OCI-M2 (cell line): ENCODE measurements around the gene EPDR1.
"Not testable (repeated sequence)": the region's sequence is repeated elsewhere in the genome, so short reads cannot be mapped to it uniquely, and the experiment has no call there.

Source experiments
- DNase-seq: peaks from one replicate; lab custom pipeline; 2025; ENCODE audit not compliant: unreplicated experiment; lab: John Stamatoyannopoulos, UW

EPDR1 gene

DNA sequence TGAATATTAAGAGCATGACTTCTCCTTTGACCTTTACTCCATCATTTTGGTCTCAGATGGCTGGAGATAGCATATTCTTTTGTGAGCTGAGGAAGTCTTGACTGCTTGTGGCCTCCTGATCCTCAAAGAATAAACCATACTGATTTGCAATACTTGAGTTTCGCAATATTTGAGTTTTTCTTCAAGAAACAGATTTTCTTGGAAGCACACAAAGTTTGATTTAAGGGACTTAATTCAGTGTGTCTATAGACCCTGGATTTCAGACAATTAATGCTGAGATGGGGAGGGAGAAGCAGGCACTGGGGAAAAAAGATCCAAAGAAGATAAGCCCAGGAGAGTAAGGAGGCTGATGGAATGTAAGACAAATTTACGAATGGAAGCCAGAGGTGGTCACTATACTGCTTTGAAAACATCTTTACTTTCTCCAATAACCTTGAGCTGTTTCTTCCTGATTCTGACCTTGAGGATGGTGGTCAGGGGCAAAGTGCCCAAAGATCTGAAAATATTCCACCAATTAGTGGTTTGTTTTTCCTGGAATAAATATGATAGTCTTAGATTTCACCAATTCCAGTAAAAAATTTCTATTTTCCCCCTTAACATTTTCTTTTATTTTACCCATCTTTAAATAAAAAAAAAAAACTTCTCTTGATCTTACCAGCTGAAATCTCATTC is 7.5 kb downstream of the EPDR1 start:
- no peak for DNase-seq

- DNase-seq: no peak
Measured at GRCh38 chr7:37928878-37929277, 8.4 kb downstream of the EPDR1 start.

GRCh38 chr7:37930226-37930948 is 9.9 kb downstream of the EPDR1 start:
- DNase-seq: no peak

- no peak for DNase-seq
Measured at GRCh38 chr7:37932543-37932942, 12.1 kb downstream of the EPDR1 start.

GRCh38 chr7:37933018-37933566 is 12.7 kb downstream of the EPDR1 start:
- no peak for DNase-seq

DNA sequence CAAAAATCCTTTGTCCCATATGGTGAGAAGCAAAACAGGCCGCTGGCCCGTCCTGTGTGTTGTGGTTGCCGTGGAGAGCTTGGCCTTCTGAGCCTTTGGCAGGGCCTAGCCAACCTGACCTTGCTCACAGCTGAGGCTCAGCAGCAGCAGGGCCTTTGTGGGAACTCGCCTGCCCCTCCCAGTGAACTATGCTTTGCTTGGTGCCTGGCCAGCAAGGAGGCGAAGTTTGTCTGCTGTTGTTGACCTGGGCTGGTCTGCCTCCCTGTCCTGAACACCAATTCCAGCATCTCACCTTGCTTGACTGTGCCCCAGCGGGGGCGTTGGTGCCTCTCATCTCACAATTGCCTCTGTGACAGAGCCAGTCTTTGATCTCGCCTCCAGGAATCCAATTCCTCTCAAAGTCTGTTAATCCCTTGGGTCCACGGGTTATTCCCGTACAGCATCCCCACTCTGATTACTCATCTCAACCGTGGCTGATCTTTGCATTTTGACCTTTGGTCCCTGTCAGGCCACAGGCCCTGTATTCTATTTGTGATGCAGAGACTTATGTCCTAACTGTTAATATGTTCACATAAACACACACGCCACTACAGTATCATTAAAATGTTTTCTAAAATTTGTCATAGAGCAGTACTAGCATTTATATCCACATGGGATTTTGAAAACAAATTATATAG is 22.6 kb downstream of the EPDR1 start:
- DNase-seq: no peak

GRCh38 chr7:37943905-37944736 is 23.7 kb downstream of the EPDR1 start:
- DNase-seq: no peak

DNA sequence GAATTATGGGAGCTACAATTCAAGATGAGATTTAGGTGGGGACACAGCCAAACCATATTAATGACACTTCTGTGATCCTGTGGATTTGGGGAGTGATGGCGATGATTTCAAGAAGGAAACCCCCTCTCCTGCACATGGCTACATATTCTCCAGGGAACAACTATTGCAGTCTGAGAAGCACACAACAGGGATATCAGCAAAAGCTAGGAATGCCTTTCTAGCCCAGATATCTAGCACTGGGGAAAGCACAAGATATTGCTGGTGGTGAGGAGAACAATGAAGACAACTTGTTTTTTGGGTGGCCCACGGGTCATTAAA is 24.3 kb downstream of the EPDR1 start:
- DNase-seq: no peak

DNA sequence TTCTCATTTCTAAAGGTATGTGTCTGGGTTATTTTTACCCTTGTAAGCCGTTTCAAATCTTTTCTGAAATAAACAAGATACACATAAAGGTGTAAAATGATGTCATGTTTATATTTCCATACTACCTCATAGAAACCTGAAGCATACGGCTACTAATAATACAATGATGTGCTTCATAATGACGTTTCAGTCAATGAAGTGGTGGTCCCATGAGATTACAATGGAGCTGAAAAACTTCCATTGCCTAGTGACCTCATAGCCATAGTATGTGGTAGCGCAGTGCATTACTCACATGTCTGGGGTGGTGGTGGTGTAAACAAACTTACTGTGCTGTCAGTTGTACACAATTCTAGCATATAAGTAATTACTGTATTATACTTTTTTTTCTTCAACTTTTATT is 24.9 kb downstream of the EPDR1 start:
- DNase-seq: no peak

DNA sequence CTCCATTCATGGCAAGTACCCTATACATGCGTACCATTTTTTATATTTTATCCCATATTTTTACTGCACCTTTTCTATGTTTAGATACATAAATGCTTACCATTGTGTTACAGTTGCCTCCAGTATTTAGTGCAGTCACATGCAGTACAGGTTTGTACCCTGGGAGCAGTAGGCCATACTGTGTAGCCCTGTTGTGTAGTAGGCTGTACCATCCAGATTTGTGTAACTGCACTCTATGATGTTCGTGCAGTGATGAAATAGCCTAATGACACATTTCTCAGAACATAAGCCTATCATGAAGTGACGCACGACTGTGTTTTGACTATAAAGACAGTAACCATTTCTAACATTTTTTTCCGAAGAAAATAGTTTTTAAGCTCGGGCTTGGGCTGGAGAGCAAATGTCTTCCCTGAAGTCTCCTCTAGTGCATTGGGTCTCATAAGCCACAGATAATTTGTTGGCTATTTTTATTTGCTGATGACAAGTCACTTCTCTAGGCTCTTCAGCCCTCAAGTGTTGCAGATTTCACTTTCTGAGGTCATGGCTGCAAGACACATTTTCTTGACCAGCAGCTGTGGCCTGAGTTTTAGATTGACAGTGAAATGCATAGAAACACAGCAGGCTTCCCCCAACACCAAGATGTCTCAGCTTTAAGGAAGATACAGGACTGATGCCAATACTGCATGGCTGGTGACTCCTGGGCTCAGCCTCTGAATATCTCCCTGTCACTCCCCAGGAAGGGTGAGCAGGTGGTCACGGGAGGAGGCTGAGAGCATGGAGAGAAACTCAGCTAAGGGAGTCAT is 26.9 kb downstream of the EPDR1 start:
- DNase-seq: no peak

DNA sequence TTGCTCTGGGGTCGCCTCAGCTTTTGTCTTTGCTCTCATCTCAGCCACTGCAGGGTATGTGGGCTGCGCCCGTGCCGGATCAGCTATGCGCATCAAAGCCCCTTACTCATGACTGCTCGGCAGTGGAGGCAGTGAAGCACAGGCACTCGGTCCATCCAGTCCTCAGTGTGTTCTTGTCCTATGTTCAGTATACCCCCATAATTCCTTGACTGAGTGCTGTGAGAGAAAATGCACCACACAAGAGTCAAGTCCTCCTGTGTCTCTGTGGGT is 27.4 kb downstream of the EPDR1 start:
- no peak for DNase-seq

DNA sequence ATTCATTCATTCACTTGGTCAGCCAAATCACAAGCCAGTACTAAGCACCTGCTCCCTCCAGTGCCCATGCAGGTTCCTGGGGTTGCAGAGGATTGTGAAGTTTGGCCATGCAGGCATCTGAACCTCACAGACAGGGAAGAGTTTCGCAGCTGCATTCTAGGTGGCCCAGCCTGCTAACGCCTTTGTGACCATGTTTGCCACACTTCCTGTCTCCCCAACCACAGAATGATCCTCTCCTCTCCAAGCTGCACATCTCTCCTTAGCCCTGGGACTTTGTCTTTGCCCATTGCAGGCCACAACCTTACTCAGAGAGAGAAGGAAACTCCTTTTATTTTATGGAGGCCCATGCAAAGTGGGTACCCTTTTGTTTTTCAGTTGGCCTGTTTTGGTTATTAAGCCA is 31.8 kb downstream of the EPDR1 start:
- DNase-seq: no peak

- DNase-seq: not testable (repeated sequence)
Measured at GRCh38 chr7:37954217-37954616, 33.8 kb downstream of the EPDR1 start.

DNA sequence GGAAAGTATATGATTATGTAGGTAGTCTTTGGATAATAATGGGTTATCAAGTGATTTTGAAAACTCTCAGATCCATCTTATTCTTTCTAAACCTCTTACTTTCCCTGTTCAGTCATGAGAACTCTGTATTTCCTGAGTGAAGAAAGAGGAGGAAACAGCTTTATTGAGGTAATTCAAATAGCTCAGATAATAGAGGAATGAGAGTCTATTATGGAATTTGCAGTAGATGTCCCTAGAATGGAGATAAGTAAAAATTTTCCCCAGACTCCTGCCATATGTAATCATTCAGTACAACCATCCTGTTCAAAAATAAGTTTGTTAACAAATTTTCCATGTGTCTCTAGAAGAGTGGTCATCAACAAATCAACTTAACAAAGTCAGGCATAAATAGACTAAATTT is 36.4 kb downstream of the EPDR1 start:
- no peak for DNase-seq

GRCh38 chr7:37957221-37957970 is 37.0 kb downstream of the EPDR1 start:
- DNase-seq: no peak

GRCh38 chr7:37960483-37960882 is 40.0 kb downstream of the EPDR1 start:
- no peak for DNase-seq

DNA sequence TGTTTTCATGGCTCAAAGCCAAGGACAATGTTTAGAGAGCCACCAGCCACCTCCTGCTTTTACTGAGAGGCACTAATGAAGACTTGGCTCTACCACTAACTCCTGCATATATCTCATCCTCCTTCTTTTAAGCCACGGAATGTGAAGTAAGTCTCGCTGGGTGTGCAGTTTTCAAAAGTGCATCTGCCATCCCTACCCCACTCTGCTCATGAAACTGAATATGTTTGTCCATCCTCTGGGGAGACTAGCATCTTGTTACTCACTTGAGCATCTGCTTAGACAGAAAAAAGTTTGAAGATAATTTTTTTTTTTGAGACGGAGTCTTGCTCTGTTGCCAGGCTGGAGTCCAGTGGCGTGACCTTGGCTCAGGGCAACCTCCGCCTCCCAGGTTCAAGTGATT is 40.8 kb downstream of the EPDR1 start:
- no peak for DNase-seq

DNA sequence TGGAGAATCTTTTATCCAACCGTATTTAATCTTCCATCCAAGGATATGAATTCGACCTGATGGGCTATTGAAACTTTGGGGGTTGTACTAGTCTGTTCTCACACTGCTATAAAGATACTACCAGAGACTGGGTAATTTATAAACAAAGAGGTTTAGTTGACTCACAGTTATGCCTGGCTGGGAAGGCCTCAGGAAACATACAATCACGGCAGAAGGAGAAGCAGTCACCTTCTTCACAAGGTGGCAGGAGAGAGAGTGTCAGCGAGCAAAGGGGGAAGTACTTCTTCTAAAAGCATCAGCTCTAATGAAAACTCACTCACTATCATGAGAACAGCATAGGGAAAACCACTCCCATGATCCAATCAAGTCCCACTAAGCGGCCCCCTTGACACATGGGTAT is 43.8 kb downstream of the EPDR1 start:
- DNase-seq: no peak

DNA sequence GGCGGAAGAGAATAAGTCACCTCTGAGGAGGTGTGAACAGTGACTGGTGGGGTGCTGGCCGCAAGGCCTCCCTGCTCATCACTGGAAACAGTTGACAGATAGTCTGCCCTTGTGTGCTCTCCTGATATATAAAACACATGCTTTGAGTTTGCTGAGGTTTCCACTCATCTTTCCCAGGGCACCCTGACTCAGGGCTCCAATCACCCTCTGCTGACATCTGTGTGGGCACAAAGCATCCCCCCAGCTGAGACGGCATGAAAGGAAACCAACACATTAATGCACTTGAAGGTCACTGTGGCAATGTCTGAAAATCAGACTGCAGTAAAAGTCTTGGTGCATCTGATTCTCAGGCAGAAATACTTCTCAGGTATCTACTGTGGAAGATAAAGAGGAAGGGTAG is 49.8 kb downstream of the EPDR1 start:
- no peak for DNase-seq

GRCh38 chr7:37971491-37971890 is 51.1 kb downstream of the EPDR1 start:
- no peak for DNase-seq
